Endometrial microvascular endothelial cells (primary cell): ENCODE measurements around the gene UMODL1. TPM values are rescaled to one million over a fixed set of nuclear protein-coding genes. Genes with fewer than 3 reads are reported as not detected.

Experiments used
- in situ Hi-C: cut with HindIII; loops from 2 replicates; pipeline ENCODE4 v1.10.0; 2017; ENCODE audit warnings: low sequenced_read_pairs, low pct_unique_long_range_greater_than_20kb; ENCODE audit errors: inconsistent ontology term
- total RNA-seq: library from RNA; depleted of rRNA; stranded (reverse); fragments of >200 nt; gene quantifications from one replicate; pipeline ENCODE4 v1.2.3, GENCODE V29; 2015; ENCODE audit errors: inconsistent ontology term

The UMODL1 gene
- total RNA-seq, 1 donor from 2014 or later = not detected

- in situ Hi-C loops = no loop called here
These were observed 47.1 kb downstream of the UMODL1 start for GRCh38 chr21:42117967-42118780.

- in situ Hi-C loops = no loop called here
These were observed 47.8 kb downstream of the UMODL1 start for GRCh38 chr21:42118901-42119300.

- in situ Hi-C loops = no loop called here
These were observed 49.2 kb downstream of the UMODL1 start for GRCh38 chr21:42120101-42120902.

GRCh38 chr21:42120903-42121535 lies 49.9 kb downstream of the UMODL1 start:
- in situ Hi-C loops = no loop called here

GRCh38 chr21:42121794-42122193 lies 50.7 kb downstream of the UMODL1 start:
- in situ Hi-C loops = no loop called here

GRCh38 chr21:42122398-42122797 lies 51.3 kb downstream of the UMODL1 start:
- in situ Hi-C loops = no loop called here

- in situ Hi-C loops = no loop called here
These were observed 51.7 kb downstream of the UMODL1 start for GRCh38 chr21:42122808-42123207.

GRCh38 chr21:42123219-42123908 lies 52.2 kb downstream of the UMODL1 start:
- in situ Hi-C loops = no loop called here

GRCh38 chr21:42124081-42124480 lies 53.0 kb downstream of the UMODL1 start:
- in situ Hi-C loops = no loop called here

- in situ Hi-C loops = no loop called here
These were observed 53.9 kb downstream of the UMODL1 start for GRCh38 chr21:42124826-42125570.

GRCh38 chr21:42125571-42126544 lies 54.7 kb downstream of the UMODL1 start:
- in situ Hi-C loops = no loop called here

- in situ Hi-C loops = no loop called here
These were observed 56.3 kb downstream of the UMODL1 start for GRCh38 chr21:42127164-42128150.

GRCh38 chr21:42129300-42130266 lies 58.5 kb downstream of the UMODL1 start:
- in situ Hi-C loops = no loop called here

GRCh38 chr21:42130441-42130840 lies 59.3 kb downstream of the UMODL1 start:
- in situ Hi-C loops = no loop called here

GRCh38 chr21:42132183-42132582 lies 61.1 kb downstream of the UMODL1 start:
- in situ Hi-C loops = no loop called here
